ENCODE data around the gene PRR3.

- TF ChIP-seq CTCF (IDR thresholded peaks at IDR 0.05) (no peak), POLR2A (IDR thresholded peaks at IDR 0.05) (no peak), POLR2AphosphoS5 (IDR thresholded peaks at IDR 0.05) (no peak)
These were observed 21.0 kb downstream of the PRR3 start for GRCh38 chr6:30578051-30578450.

Measured in stomach (tissue), 4 donors.